DND-41 (cell line): ENCODE measurements around the gene TTC12.

ENCODE experiments used
- EZH2 ChIP-seq: IDR thresholded peaks from 3 replicates; pipeline ENCODE4 v1.6.1; 2012; ENCODE audit warnings: borderline replicate concordance, low read depth, mild to moderate bottlenecking, moderate library complexity, low read length, inconsistent platforms; ENCODE audit not compliant: severe bottlenecking
- TF ChIP-seq, protein P1 (sequence below): IDR thresholded peaks from 2 replicates; pipeline ENCODE4 v1.5.1; 2012; ENCODE audit warnings: borderline replicate concordance, low read length, moderate library complexity, mild to moderate bottlenecking; ENCODE audit not compliant: poor library complexity, severe bottlenecking; ENCODE audit errors: extremely low read depth

GRCh38 chr11:113407163-113407562 is 92.8 kb downstream of the TTC12 start:
- TF ChIP-seq EZH2: no peak
- TF ChIP-seq, protein P1, sequence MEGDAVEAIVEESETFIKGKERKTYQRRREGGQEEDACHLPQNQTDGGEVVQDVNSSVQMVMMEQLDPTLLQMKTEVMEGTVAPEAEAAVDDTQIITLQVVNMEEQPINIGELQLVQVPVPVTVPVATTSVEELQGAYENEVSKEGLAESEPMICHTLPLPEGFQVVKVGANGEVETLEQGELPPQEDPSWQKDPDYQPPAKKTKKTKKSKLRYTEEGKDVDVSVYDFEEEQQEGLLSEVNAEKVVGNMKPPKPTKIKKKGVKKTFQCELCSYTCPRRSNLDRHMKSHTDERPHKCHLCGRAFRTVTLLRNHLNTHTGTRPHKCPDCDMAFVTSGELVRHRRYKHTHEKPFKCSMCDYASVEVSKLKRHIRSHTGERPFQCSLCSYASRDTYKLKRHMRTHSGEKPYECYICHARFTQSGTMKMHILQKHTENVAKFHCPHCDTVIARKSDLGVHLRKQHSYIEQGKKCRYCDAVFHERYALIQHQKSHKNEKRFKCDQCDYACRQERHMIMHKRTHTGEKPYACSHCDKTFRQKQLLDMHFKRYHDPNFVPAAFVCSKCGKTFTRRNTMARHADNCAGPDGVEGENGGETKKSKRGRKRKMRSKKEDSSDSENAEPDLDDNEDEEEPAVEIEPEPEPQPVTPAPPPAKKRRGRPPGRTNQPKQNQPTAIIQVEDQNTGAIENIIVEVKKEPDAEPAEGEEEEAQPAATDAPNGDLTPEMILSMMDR: no peak
